HEK293 (cell line): ENCODE results near the gene CPT1C.

ENCODE experiments used
- CTCF ChIA-PET: fragments of 350-600 bp; formaldehyde crosslinking; extraction: SDS; loops from one replicate; lab custom pipeline; 2021; ENCODE audit warnings: antibody characterized with exemption; lab: Yijun Ruan, JAX
- POLR2A ChIA-PET: fragments of 300-600 bp; formaldehyde crosslinking; extraction: SDS; loops from one replicate; lab custom pipeline; 2020; ENCODE audit warnings: antibody characterized with exemption, inconsistent platforms; lab: Yijun Ruan, JAX
- H3K27ac ChIP-seq: fragments of 200-500 bp; sonication (Bioruptor generic); 2 replicates; pipeline ENCODE4 v1.5.1; 2014; ENCODE audit warnings: low read depth, low read length, control low read depth, inconsistent platforms; ENCODE audit errors: extremely low read depth
- H3K36me3 ChIP-seq, 2 experiments: fragments of 200-500 bp in 1 of 2; sonication (Bioruptor generic) in 1 of 2; 1 replicate in 1 of 2; 2 replicates in 1 of 2; pipeline ENCODE4 v1.5.1; 2014 to 2017; ENCODE audit warnings: inconsistent platforms in 2 of 2, low read length in 2 of 2; ENCODE audit not compliant: control insufficient read depth in 2 of 2, insufficient read depth in 1 of 2
- H3K4me1 ChIP-seq: fragments of 200-500 bp; sonication (Bioruptor generic); 2 replicates; pipeline ENCODE4 v1.5.1; 2014; ENCODE audit warnings: mild to moderate bottlenecking, low read length, inconsistent platforms; ENCODE audit not compliant: control insufficient read depth, insufficient read depth
- H3K4me3 ChIP-seq: 2 replicates; pipeline ENCODE4 v1.5.1; 2011; ENCODE audit warnings: low read depth, mild to moderate bottlenecking, control low read depth, low read length, moderate library complexity
- H3K9me3 ChIP-seq: fragments of 200-500 bp; sonication (Bioruptor generic); 2 replicates; pipeline ENCODE4 v1.5.1; 2014; ENCODE audit warnings: low read depth, low read length, inconsistent platforms; ENCODE audit not compliant: control insufficient read depth, insufficient read depth
- CTCF ChIP-seq: fragments of 450-650 bp; formaldehyde crosslinking; IDR thresholded peaks from 2 replicates; pipeline ENCODE4 v1.5.1; 2016; ENCODE audit warnings: missing biosample characterization, missing genetic modification characterization
- PRDM2 ChIP-seq: fragments of 450-650 bp; formaldehyde crosslinking; IDR thresholded peaks from 2 replicates; pipeline ENCODE4 v1.5.1; 2016; ENCODE audit warnings: missing biosample characterization, missing genetic modification characterization, borderline replicate concordance
- SALL2 ChIP-seq: fragments of 450-650 bp; formaldehyde crosslinking; IDR thresholded peaks from 2 replicates; pipeline ENCODE4 v1.5.0; 2017; ENCODE audit warnings: missing biosample characterization, mild to moderate bottlenecking, missing genetic modification characterization, borderline replicate concordance
- SCRT2 ChIP-seq: fragments of 450-650 bp; formaldehyde crosslinking; IDR thresholded peaks from 2 replicates; pipeline ENCODE4 v1.5.1; 2016; ENCODE audit warnings: missing biosample characterization, missing genetic modification characterization
- SP3 ChIP-seq: fragments of 450-650 bp; formaldehyde crosslinking; IDR thresholded peaks from 2 replicates; pipeline ENCODE4 v1.5.1; 2016; ENCODE audit warnings: missing biosample characterization, missing genetic modification characterization
- TSHZ1 ChIP-seq: fragments of 450-650 bp; formaldehyde crosslinking; IDR thresholded peaks from 2 replicates; pipeline ENCODE4 v1.5.1; 2016; ENCODE audit warnings: missing biosample characterization, missing genetic modification characterization, borderline replicate concordance
- YY1 ChIP-seq: fragments of 450-650 bp; formaldehyde crosslinking; IDR thresholded peaks from 2 replicates; pipeline ENCODE4 v1.5.1; 2018; ENCODE audit warnings: missing biosample characterization, missing genetic modification characterization
- ZBTB20 ChIP-seq: fragments of 450-650 bp; formaldehyde crosslinking; IDR thresholded peaks from 2 replicates; pipeline ENCODE4 v1.5.1; 2016; ENCODE audit warnings: missing biosample characterization, missing genetic modification characterization
- ZNF391 ChIP-seq: fragments of 450-650 bp; formaldehyde crosslinking; IDR thresholded peaks from 2 replicates; pipeline ENCODE4 v1.5.1; 2016; ENCODE audit warnings: low read depth, missing biosample characterization, missing genetic modification characterization, borderline replicate concordance
- ZNF488 ChIP-seq: fragments of 450-650 bp; formaldehyde crosslinking; IDR thresholded peaks from 2 replicates; pipeline ENCODE4 v1.5.1; 2016; ENCODE audit warnings: missing biosample characterization, missing genetic modification characterization
- ZNF513 ChIP-seq: fragments of 450-650 bp; IDR thresholded peaks from 2 replicates; pipeline ENCODE4 v1.5.1; 2018; ENCODE audit warnings: missing biosample characterization, missing genetic modification characterization
- ZNF580 ChIP-seq: fragments of 450-650 bp; formaldehyde crosslinking; IDR thresholded peaks from 2 replicates; pipeline ENCODE4 v1.5.1; 2016; ENCODE audit warnings: missing biosample characterization, missing genetic modification characterization
- ZNF777 ChIP-seq: fragments of 450-650 bp; formaldehyde crosslinking; IDR thresholded peaks from 2 replicates; pipeline ENCODE4 v1.5.1; 2017; ENCODE audit warnings: missing biosample characterization, missing genetic modification characterization, borderline replicate concordance
- ZNF837 ChIP-seq: fragments of 450-650 bp; formaldehyde crosslinking; IDR thresholded peaks from 2 replicates; pipeline ENCODE4 v1.5.1; 2016; ENCODE audit warnings: missing biosample characterization, missing genetic modification characterization

Gene CPT1C

GRCh38 chr19:49641688-49642491, 49.0 kb upstream of the CPT1C start, which contains the start of gene SCAF1 (continued):
- peak; percentile 75 for TF ChIP-seq ZNF580 (tag by site-specific recombination)
- TF ChIP-seq ZNF391 (tag by site-specific recombination), result no peak; the same call in 1 of the 2 replicates
- TF ChIP-seq SALL2 (tag by site-specific recombination), result no peak
- TF ChIP-seq SP3 (tag by site-specific recombination), result peak; percentile 100
- no peak for TF ChIP-seq ZNF513 (tag by site-specific recombination)
- no peak for TF ChIP-seq PRDM2 (tag by site-specific recombination)
- no peak for TF ChIP-seq SCRT2 (tag by site-specific recombination)
- no peak for TF ChIP-seq TSHZ1
- TF ChIP-seq, all 188 proteins: peak for 44

GRCh38 chr19:49642492-49643035, 48.4 kb upstream of the CPT1C start:
- H3K27ac ChIP-seq, result peak overlapping the region; percentile 98
- ChIA-PET CTCF (interaction anchor here (0.9 to 6.5 kb wide), 4 partner anchors 12 to 72 kb away, joined by 3 to 59 read pairs (median 6); partner anchors contain the start of gene PRR12), POLR2A (interaction anchor here (0.6 to 3.5 kb wide), 15 partner anchors 12 to 227 kb away, joined by 3 to 124 read pairs (median 8); partner anchors contain the start of genes BCL2L12, FUZ, IRF3 and NOSIP)
- H3K4me1 ChIP-seq, result peaks cover 31% of the 10 kb centered on the region
- peaks cover 10 to 40% of the 10 kb centered on the region in 2 experiments for H3K36me3 ChIP-seq
- peak overlapping the region; percentile 78 for H3K4me3 ChIP-seq
- no peaks in the 10 kb centered on the region for H3K9me3 ChIP-seq
- TF ChIP-seq CTCF (tag by site-specific recombination), result 0 out of 2 replicates have a peak, but pooled peaks have one; percentile 32
- TF ChIP-seq ZNF837, result no peak
- TF ChIP-seq ZNF777 (tag by site-specific recombination), result 0 out of 2 replicates have a peak, but pooled peaks have one; percentile 24
- 0 out of 2 replicates have a peak, but pooled peaks have one; percentile 7 for TF ChIP-seq YY1 (tag by site-specific recombination)
- TF ChIP-seq ZNF488 (tag by site-specific recombination), result no peak
- TF ChIP-seq SCRT2 (tag by site-specific recombination), result 0 out of 2 replicates have a peak, but pooled peaks have one; percentile 41
- peak; percentile 66 for TF ChIP-seq ZBTB20
